Measurements from ENCODE around the gene DDB1.

The DDB1 gene

DNA sequence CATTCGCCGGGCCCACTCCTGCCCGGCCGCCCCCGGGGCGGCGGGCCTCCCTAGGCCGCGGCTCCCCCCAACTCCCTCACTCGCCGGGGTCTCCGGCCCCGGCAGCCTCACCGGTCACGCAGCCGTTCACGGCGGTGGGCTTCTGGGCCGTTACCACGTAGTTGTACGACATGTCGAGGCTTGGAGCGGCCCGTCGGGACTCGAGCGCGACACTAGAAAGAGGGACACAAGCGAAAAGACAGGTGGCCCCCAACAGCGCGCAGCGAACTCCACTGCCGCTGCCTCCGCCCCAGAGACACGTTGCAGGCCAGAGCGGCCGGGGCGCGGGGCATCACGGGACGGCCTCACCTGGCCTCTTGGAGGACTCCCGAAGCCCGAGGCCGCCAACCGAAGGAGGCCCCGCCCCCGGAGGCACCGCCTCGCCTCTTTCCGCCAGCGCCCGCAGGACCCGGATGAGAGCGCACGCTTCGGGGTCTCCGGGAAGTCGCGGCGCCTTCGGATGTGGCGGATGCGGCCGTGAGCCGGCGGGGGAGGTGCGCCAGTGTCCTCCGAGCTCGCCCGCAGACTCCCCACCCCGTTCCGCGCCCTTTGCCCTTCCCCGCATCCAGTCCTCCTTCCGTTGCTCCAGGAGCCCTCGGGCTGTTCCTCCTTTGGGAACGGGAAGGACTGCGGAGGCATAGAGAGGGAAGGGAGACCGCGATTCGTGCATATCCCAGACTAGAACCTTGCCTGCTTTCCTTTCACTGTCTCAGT is at the start of gene DDB1, which contains the start of gene TKFC:
Gene DDB1 (minus strand): TSS at position 309 of the 753 bp plus-strand sequence. CDS start 137 bp downstream, at position 172.
Gene TKFC (plus strand): TSS at position 432 of the 753 bp plus-strand sequence. CDS start 1,501 bp downstream, outside the sequence.
- peak; percentile 91 to 96 for DNase-seq (ENCODE audit: low read depth in 1 of 2, low spot score in 1 of 2)

DNA sequence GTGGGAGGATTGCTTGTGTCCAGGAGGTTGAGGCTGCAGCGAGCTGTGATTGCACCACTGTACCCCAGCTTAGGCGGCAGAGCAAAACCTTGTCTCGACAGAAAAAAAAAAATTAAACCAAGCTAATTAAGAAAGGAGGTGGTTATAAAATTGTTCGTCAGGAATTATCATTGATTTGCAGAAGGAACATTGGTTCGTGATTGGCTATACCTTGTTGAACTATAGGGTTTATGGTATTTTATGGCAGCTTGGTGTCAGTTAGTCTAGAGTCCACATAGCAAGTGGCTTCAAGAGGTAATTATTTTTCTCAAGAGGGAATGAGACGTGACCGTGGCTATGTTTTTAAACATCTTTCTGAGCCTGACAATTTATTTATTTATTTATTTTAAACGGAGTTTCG is 48.0 kb upstream of the DDB1 start:
- no peak for DNase-seq (ENCODE audit: low read depth in 1 of 2, low spot score in 1 of 2)

GRCh38 chr11:61378713-61379313 is 45.9 kb upstream of the DDB1 start:
- DNase-seq (ENCODE audit: low read depth in 1 of 2, low spot score in 1 of 2), result no peak

DNA sequence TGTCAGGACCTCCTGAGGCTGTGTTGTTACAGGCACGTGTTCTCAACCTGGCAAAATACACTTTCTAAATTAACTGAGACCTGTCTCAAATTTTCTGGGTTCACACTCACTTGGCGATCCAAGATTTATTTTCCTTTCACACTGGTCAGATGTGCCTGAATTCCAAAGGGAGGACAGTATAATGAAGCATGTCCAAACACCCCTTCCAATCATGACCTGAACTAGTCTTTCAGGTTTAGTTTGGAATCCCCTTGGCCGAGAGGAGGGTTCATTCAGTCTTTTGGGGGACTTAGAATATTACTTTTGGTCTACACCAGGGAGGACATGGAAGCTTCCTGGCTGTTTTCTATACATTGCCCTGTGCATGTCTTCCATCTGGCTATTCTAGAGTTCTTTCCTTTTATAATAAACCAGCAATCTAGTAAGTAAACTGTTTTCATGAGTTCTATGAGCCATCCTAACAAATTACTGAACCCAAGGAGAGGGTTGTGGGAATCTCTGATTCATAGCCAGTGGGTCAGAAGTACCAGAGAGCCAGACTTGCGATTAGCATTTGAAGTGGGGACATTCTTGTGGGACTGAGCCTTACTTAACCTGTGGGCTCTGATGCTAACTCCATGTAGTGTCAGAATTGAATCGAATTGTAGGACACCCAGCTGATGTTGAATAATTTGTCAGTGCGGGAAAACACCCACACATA is 44.7 kb upstream of the DDB1 start:
- DNase-seq (ENCODE audit: low read depth in 1 of 2, low spot score in 1 of 2), result no peak

DNA sequence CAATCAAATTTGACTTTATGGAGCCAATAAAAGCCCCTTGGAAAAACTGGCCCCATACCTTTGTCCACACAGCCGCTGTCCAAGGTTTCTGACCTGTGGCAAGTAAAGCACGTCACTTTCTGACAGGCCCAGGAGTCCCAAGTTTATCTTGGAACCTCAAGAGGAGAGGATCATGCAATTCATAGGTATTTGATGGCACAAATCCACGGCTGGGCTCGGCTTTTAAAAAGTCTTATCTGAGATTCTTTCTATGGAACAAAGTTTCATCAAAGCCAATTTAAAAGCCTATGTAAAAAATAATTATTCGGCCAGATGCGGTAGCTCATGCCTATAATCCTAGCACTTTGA is 42.8 kb upstream of the DDB1 start:
- no peak for DNase-seq (ENCODE audit: low read depth in 1 of 2, low spot score in 1 of 2)

DNA sequence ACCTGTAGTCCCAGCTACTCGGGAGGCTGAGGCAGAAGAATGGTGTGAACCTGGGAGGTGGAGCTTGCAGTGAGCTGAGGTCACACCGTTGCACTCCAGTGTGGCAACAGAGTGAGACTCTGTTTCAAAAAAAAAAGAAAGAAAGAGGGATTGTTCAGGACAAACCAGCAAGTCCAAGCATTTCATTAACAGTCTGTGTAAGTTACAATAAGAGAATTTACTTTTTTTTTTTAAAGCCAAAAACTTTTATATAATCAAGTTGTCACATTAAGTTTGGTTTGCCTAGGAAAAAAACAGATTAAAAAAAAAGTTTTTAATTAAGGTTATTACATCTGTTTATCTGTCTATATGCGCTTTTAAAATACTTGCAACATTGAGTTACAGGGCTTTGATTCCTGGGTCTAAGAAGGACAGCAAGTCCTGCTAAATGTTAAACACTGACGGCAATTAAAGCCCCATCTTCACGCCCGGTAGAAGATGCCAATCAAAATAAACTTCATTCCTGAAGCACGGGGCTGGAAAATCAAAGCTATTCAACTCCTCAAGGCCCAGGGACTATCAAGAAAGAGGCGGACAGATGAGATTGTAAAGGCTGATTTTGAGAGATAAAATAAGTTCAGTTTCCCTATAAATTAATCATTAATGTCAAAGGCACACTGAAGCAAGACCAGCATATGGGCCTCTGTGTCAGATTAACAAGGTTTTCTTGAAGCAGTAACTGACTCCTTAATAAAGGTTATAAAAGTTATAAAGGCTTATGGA is 39.9 kb upstream of the DDB1 start:
- no peak for DNase-seq (ENCODE audit: low read depth in 1 of 2, low spot score in 1 of 2)

DNA sequence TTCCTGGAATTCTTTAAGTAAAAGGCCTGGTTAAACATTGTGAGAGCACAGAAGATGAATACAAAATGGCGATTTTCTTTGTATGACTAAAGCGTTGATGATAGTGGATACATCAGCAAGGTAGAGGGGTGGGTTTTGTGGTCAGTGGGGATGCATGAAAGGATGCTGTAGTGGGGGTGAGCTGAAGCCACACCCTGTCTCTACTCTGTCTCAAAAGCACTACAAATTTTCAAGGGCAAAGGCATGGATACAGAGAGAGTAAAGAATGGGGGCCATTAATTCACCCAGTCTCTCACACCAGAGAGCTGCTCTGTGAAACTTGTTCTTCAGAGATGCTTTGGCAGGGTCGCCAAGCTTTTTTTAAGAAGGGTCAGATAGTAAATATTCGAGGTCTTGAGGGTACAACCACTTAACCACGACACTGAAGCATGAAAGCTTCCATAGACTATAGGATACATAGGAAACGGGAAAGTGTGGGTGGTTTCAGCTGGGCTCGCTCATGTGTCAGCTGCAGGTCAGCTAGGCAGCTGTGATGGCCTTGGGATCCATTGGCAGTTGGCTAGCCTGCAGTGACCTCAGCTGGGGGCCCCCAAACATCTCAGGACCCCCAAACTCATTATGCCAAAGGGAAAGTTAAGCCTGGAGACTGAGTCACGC is 37.6 kb upstream of the DDB1 start:
- DNase-seq (ENCODE audit: low read depth in 1 of 2, low spot score in 1 of 2), result no peak

GRCh38 chr11:61369372-61370348 is 36.8 kb upstream of the DDB1 start:
- DNase-seq (ENCODE audit: low read depth in 1 of 2, low spot score in 1 of 2), result no peak

- no peak for DNase-seq (ENCODE audit: low read depth in 1 of 2, low spot score in 1 of 2)
Measured at GRCh38 chr11:61368646-61369045, 35.7 kb upstream of the DDB1 start.

- no peak for DNase-seq (ENCODE audit: low read depth in 1 of 2, low spot score in 1 of 2)
Measured at GRCh38 chr11:61367406-61367805, 34.5 kb upstream of the DDB1 start.

DNA sequence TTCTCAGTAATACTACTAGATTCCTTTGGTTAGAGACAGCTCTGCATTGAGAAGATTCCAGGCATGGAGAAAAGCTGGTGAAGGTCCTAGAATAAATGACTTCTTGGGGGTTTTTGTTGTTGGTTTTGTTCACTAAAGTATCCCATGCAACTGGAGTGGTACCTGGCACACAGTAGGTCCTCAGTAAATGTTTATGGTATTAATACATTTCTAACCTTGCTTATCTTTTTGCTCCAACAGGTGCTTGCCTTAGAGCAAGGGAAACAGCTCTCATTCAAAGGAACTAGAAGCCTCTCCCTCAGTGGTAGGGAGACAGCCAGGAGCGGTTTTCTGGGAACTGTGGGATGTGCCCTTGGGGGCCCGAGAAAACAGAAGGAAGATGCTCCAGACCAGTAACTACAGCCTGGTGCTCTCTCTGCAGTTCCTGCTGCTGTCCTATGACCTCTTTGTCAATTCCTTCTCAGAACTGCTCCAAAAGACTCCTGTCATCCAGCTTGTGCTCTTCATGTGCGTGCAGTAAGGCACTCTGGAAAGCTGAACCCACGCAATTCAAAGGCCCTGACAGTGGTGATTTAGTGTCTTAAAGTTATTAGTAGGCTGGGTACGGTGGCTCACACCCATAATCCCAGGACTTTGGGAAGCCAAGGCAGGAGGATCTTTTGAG is 31.2 kb upstream of the DDB1 start:
- no peak for DNase-seq (ENCODE audit: low read depth in 1 of 2, low spot score in 1 of 2)

DNA sequence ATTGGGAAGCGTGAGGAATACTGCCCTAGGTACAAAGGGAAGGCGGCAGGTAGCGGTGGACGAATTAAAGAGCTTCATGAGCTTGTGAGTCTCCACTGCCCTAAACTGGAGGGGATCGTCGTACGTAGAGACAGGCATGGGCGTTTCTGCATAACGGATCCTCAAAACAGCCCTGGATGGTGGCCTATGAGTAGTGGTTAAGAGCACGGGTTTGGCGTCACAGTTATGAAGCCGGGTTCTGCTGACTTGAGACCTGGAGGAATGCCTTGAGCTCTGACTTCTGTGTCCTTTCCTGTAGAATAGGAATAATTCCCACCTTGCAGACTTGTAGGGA is 29.6 kb upstream of the DDB1 start:
- peak in 1 of 2 donors; percentile 2 for DNase-seq (ENCODE audit: low read depth in 1 of 2, low spot score in 1 of 2)

GRCh38 chr11:61361741-61362541 is 29.0 kb upstream of the DDB1 start, which contains the start of the genes CYB561A3 and TMEM138:
TSS of gene CYB561A3 (minus strand) at chr11:61361882. CDS start at chr11:61356713, 5,169 bp downstream.
TSS of gene TMEM138 (plus strand) at chr11:61362374. CDS start at chr11:61364391, 2,017 bp downstream.
- peak; percentile 68 to 81 for DNase-seq (ENCODE audit: low read depth in 1 of 2, low spot score in 1 of 2)

DNA sequence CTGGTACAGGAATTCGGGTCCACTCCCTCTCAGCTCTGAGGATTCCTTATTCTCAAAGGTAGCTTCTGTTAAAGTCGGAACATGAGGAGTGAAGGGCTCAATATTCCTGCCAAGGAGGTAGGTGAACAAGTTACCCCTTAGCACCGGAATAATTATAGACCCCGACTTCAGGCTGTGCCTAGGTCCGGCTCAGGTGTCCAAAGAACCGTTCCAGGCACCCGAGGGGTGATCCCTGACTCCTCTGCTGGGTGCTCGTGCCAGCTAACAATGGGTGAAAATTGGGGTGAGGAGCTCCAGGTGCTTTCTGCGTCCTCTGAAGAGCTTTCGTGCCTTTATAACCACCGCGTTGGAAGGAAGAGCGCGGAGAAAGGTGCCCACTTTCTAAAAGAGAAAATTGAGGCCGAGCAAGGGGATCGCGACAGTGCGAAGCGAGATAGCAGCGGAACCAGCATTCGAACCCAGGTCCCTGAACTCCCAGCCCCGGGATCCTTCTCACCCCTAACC is 28.4 kb upstream of the DDB1 start:
- no peak for DNase-seq (ENCODE audit: low read depth in 1 of 2, low spot score in 1 of 2)

GRCh38 chr11:61359516-61359915 is 26.6 kb upstream of the DDB1 start:
- no peak for DNase-seq (ENCODE audit: low read depth in 1 of 2, low spot score in 1 of 2)

GRCh38 chr11:61358566-61358965 is 25.7 kb upstream of the DDB1 start:
- DNase-seq (ENCODE audit: low read depth in 1 of 2, low spot score in 1 of 2), result no peak

- DNase-seq (ENCODE audit: low read depth in 1 of 2, low spot score in 1 of 2), result no peak
Measured at GRCh38 chr11:61357894-61358239, 25.0 kb upstream of the DDB1 start.

DNA sequence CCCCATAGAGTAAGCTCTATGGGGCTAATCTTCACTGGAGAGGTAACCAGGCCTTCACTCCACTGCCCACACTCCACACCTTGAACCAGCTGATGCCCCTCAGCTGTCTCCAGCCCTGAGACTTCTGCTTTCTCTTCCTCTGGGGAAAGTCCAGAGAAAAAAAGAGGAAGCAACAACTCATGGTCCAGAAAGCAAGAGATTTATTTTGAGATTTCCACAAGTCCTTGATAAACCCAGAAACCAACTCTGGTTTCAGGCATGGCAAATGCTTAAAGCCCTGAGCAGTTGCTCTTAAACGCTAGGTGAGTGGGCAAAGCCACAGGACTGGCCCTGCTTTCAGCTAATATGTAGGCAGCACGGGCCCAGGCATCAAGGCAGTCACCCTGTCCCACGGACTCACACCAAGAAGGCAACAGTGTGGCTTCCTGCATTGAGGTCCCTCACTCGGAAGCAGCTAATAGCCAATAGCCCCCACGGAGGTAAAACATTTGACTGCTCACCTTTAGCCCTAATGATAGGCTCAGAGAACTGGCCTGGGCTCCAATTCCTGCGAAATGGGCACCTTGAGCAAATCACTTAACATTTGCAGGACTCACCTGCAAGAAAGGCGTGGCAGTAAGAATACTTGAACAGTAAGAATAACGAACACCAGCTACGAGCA is 24.5 kb upstream of the DDB1 start:
- no peak for DNase-seq (ENCODE audit: low read depth in 1 of 2, low spot score in 1 of 2)

Measured in activated T-helper 1 cell treated with anti-CD3 and anti-CD28 coated beads, Interleukin-2, amount 50 U/mL, for 16 hours (primary cell).